ENCODE measurements around the gene ADAM8.

DNA sequence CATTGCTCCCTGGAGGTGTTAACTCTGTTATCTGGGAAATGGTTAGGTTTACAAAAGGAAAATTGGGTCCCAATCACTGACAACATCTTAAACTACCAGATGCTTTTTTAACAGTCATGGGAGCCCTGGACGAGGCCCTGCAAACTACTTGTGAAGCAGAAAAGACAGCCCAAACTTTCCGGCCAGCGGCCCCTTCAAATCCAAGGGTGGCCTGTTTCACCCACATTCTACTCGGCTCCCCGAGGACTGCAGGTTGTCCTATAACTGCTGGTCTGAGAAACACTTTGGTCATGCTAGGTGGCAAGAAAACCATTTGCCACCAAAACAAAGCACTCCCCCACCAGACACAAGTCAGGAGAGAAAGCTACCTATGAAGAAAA is 29.4 kb upstream of the ADAM8 start:
- TF ChIP-seq CTCF (IDR thresholded peaks at IDR 0.05; ENCODE audit: insufficient read depth, low read length) (no peak), SPI1 (IDR thresholded peaks at IDR 0.05; ENCODE audit: borderline replicate concordance, low read depth) (no peak), GABPA (IDR thresholded peaks at IDR 0.05; ENCODE audit: low read depth) (no peak)

Measured in HL-60 (cell line).